ENCODE results near the gene MAIP1. TPM values are rescaled to one million over a fixed set of nuclear protein-coding genes. Genes with fewer than 3 reads are reported as not detected.

Gene MAIP1
- total RNA-seq, 1 donor from 2014 or later = 29.5 TPM

GRCh38 chr2:199979832-199980628, 24.6 kb downstream of the MAIP1 start:
- Histone ChIP-seq H3K4me3 (ENCODE audit: low read depth, low read length) (no peak overlapping the region), H3K36me3 (ENCODE audit: control insufficient read depth, insufficient read depth, low read length) (no peaks in the 10 kb centered on the region), H3K27me3 (ENCODE audit: control insufficient read depth, insufficient read depth, low read length) (no peaks in the 10 kb centered on the region)
- peak; percentile 72 for TF ChIP-seq CTCF (IDR thresholded peaks at IDR 0.05; ENCODE audit: insufficient read depth, low read length, poor library complexity, severe bottlenecking)
- DNase-seq (ENCODE audit: low read depth) = no peak

- no peak for TF ChIP-seq CTCF (IDR thresholded peaks at IDR 0.05; ENCODE audit: insufficient read depth, low read length, poor library complexity, severe bottlenecking)
- no peak for DNase-seq (ENCODE audit: low read depth)
- H3K36me3 ChIP-seq (ENCODE audit: control insufficient read depth, insufficient read depth, low read length) = no peaks in the 10 kb centered on the region
Observed at GRCh38 chr2:199982126-199982843, 26.9 kb downstream of the MAIP1 start.

GRCh38 chr2:199983534-199983933, 28.2 kb downstream of the MAIP1 start:
- TF ChIP-seq CTCF (IDR thresholded peaks at IDR 0.05; ENCODE audit: insufficient read depth, low read length, poor library complexity, severe bottlenecking) = no peak
- Histone ChIP-seq H3K4me3 (ENCODE audit: low read depth, low read length) (no peak overlapping the region), H3K27me3 (ENCODE audit: control insufficient read depth, insufficient read depth, low read length) (no peaks in the 10 kb centered on the region), H3K36me3 (ENCODE audit: control insufficient read depth, insufficient read depth, low read length) (no peaks in the 10 kb centered on the region)
- DNase-seq (ENCODE audit: low read depth) = no peak

More at GRCh38 chr2:199982126-199982843, 26.9 kb downstream of the MAIP1 start:
- Histone ChIP-seq H3K27me3 (ENCODE audit: control insufficient read depth, insufficient read depth, low read length) (no peaks in the 10 kb centered on the region), H3K4me3 (ENCODE audit: low read depth, low read length) (no peak overlapping the region)

GRCh38 chr2:199984159-199984558, 28.8 kb downstream of the MAIP1 start:
- Histone ChIP-seq H3K4me3 (ENCODE audit: low read depth, low read length) (no peak overlapping the region), H3K36me3 (ENCODE audit: control insufficient read depth, insufficient read depth, low read length) (no peaks in the 10 kb centered on the region), H3K27me3 (ENCODE audit: control insufficient read depth, insufficient read depth, low read length) (no peaks in the 10 kb centered on the region)
- no peak for TF ChIP-seq CTCF (IDR thresholded peaks at IDR 0.05; ENCODE audit: insufficient read depth, low read length, poor library complexity, severe bottlenecking)
- DNase-seq (ENCODE audit: low read depth) = no peak

GRCh38 chr2:199984755-199985154, 29.4 kb downstream of the MAIP1 start:
- TF ChIP-seq CTCF (IDR thresholded peaks at IDR 0.05; ENCODE audit: insufficient read depth, low read length, poor library complexity, severe bottlenecking) = no peak
- no peak for DNase-seq (ENCODE audit: low read depth)
- Histone ChIP-seq H3K4me3 (ENCODE audit: low read depth, low read length) (no peak overlapping the region), H3K27me3 (ENCODE audit: control insufficient read depth, insufficient read depth, low read length) (no peaks in the 10 kb centered on the region), H3K36me3 (ENCODE audit: control insufficient read depth, insufficient read depth, low read length) (no peaks in the 10 kb centered on the region)
